Brain microvascular endothelial cell (primary cell): ENCODE measurements around the gene ZNF397.
A peak's percentile ranks its signal among the peaks of the same experiment; 100 is the strongest.

Experiments used
- DNase-seq: peaks from one replicate; pipeline ENCODE4 v3.0.0-alpha.2; 2020
- H3K27ac ChIP-seq: fragments of 250-450 bp; sonication (Bioruptor Pico); 2 replicates; pipeline ENCODE4 v1.5.1; 2020; ENCODE audit warnings: mild to moderate bottlenecking, moderate library complexity
- H3K27me3 ChIP-seq: fragments of 250-450 bp; sonication (Bioruptor Pico); replicated peaks from 2 replicates; pipeline ENCODE4 v1.5.1; 2020; ENCODE audit warnings: mild to moderate bottlenecking
- H3K36me3 ChIP-seq: fragments of 250-450 bp; sonication (Bioruptor Pico); replicated peaks from 2 replicates; pipeline ENCODE4 v1.5.1; 2020; ENCODE audit warnings: mild to moderate bottlenecking
- H3K4me3 ChIP-seq: 2 replicates; pipeline ENCODE4 v1.5.1; 2011; ENCODE audit warnings: low read depth, mild to moderate bottlenecking, control low read depth, low read length, moderate library complexity
- CTCF ChIP-seq: IDR thresholded peaks from 2 replicates; pipeline ENCODE4 v1.5.1; 2011; ENCODE audit warnings: low read depth, mild to moderate bottlenecking, moderate library complexity, low read length, control low read depth, inconsistent platforms; ENCODE audit errors: missing control alignments
- in situ Hi-C: cut with HindIII; loops from 2 replicates; pipeline ENCODE4 v1.10.0; 2017; ENCODE audit warnings: low sequenced_read_pairs, low pct_ligation_motif_present

The ZNF397 gene

GRCh38 chr18:35277633-35278032 lies 36.8 kb downstream of the ZNF397 start:
- Histone ChIP-seq H3K36me3 (no peaks in the 10 kb centered on the region), H3K27ac (no peak overlapping the region), H3K4me3 (no peak overlapping the region), H3K27me3 (no peaks in the 10 kb centered on the region)
- no peak for TF ChIP-seq CTCF
- in situ Hi-C loops, result no loop called here
- DNase-seq, result no peak

- H3K27me3 ChIP-seq, result no peaks in the 10 kb centered on the region
- H3K27ac ChIP-seq, result no peak overlapping the region
- DNase-seq, result no peak
- H3K4me3 ChIP-seq, result no peak overlapping the region
- in situ Hi-C loops, result no loop called here
- no peak for TF ChIP-seq CTCF
- H3K36me3 ChIP-seq, result no peaks in the 10 kb centered on the region
Measured at GRCh38 chr18:35278085-35278484, 37.3 kb downstream of the ZNF397 start.

GRCh38 chr18:35278969-35279368 lies 38.1 kb downstream of the ZNF397 start:
- no peak for TF ChIP-seq CTCF
- Histone ChIP-seq H3K27ac (no peak overlapping the region), H3K4me3 (no peak overlapping the region), H3K36me3 (no peaks in the 10 kb centered on the region), H3K27me3 (no peaks in the 10 kb centered on the region)
- in situ Hi-C loops, result no loop called here
- no peak for DNase-seq

- peak; percentile 10 for TF ChIP-seq CTCF
- Histone ChIP-seq H3K27ac (no peak overlapping the region), H3K36me3 (no peaks in the 10 kb centered on the region), H3K4me3 (no peak overlapping the region), H3K27me3 (no peaks in the 10 kb centered on the region)
- DNase-seq, result peak; percentile 80
- in situ Hi-C loops, result no loop called here
Measured at GRCh38 chr18:35282353-35282752, 41.5 kb downstream of the ZNF397 start.

- Histone ChIP-seq H3K4me3 (no peak overlapping the region), H3K27me3 (no peaks in the 10 kb centered on the region), H3K27ac (no peak overlapping the region), H3K36me3 (no peaks in the 10 kb centered on the region)
- in situ Hi-C loops, result no loop called here
- no peak for DNase-seq
- TF ChIP-seq CTCF, result no peak
Measured at GRCh38 chr18:35283923-35284794, 43.3 kb downstream of the ZNF397 start.

GRCh38 chr18:35284841-35285240 lies 44.0 kb downstream of the ZNF397 start:
- TF ChIP-seq CTCF, result no peak
- no peaks in the 10 kb centered on the region for H3K27me3 ChIP-seq
- DNase-seq, result no peak
- H3K4me3 ChIP-seq, result no peak overlapping the region
- H3K36me3 ChIP-seq, result no peaks in the 10 kb centered on the region
- in situ Hi-C loops, result no loop called here
- H3K27ac ChIP-seq, result no peak overlapping the region
